Type B pancreatic cell (in vitro differentiated cells): ENCODE data around the gene NT5DC2. TPM values are rescaled to one million over a fixed set of nuclear protein-coding genes. Genes with fewer than 3 reads are reported as not detected.

Source experiments
- DNase-seq: peaks from one replicate; pipeline ENCODE4 v3.0.0; 2021; ENCODE audit warnings: mixed read lengths; ENCODE audit not compliant: unreplicated experiment; ENCODE audit errors: extremely low spot score
- H3K27ac Mint-ChIP-seq: 2 replicates; pipeline ENCODE4 v1.8.0; 2021; ENCODE audit warnings: mild to moderate bottlenecking, mixed read lengths
- H3K27me3 Mint-ChIP-seq: 2 replicates; pipeline ENCODE4 v1.8.0; 2021; ENCODE audit warnings: mixed read lengths
- H3K36me3 Mint-ChIP-seq: 2 replicates; pipeline ENCODE4 v1.8.0; 2021; ENCODE audit warnings: mixed read lengths
- H3K4me1 Mint-ChIP-seq: one replicate; pipeline ENCODE4 v1.8.0; 2021; ENCODE audit warnings: mixed read lengths; ENCODE audit not compliant: unreplicated experiment
- H3K4me3 Mint-ChIP-seq: 2 replicates; pipeline ENCODE4 v1.8.0; 2021; ENCODE audit warnings: mild to moderate bottlenecking, mixed read lengths
- H3K9me3 Mint-ChIP-seq: 2 replicates; pipeline ENCODE4 v1.8.0; 2021; ENCODE audit warnings: mixed read lengths
- CTCF ChIP-seq: fragments of 200-600 bp; sonication (generic); conservative IDR thresholded peaks from 2 replicates; pipeline ENCODE4 v1.5.0; 2021; ENCODE audit warnings: antibody characterized with exemption, mild to moderate bottlenecking
- total RNA-seq: library from RNA; stranded (reverse); gene quantifications from 2 replicates; pipeline ENCODE4 v1.2.1, GENCODE V29; 2021; ENCODE audit warnings: low replicate concordance

NT5DC2 gene
- total RNA-seq, 1 donor from 2014 or later: 231 TPM

- no peak overlapping the region for H3K4me3 Mint-ChIP-seq
- DNase-seq: no peak
- H3K36me3 Mint-ChIP-seq: peaks cover 8% of the 10 kb centered on the region
- H3K27me3 Mint-ChIP-seq: no peaks in the 10 kb centered on the region
- H3K4me1 Mint-ChIP-seq: peaks cover 4% of the 10 kb centered on the region
- H3K9me3 Mint-ChIP-seq: no peaks in the 10 kb centered on the region
- peak overlapping the region; percentile 65 for H3K27ac Mint-ChIP-seq
- no peak for TF ChIP-seq CTCF
These were observed 11.3 kb upstream of the NT5DC2 start for GRCh38 chr3:52544937-52545336.

GRCh38 chr3:52541050-52541449 is 7.4 kb upstream of the NT5DC2 start:
- H3K4me1 Mint-ChIP-seq: peaks cover 26% of the 10 kb centered on the region

GRCh38 chr3:52539010-52539653 is 5.5 kb upstream of the NT5DC2 start:
- Mint-ChIP-seq H3K36me3 (peaks cover 18% of the 10 kb centered on the region), H3K9me3 (no peaks in the 10 kb centered on the region), H3K4me1 (peaks cover 35% of the 10 kb centered on the region), H3K27me3 (no peaks in the 10 kb centered on the region), H3K27ac (peak overlapping the region; percentile 42), H3K4me3 (peak overlapping the region; percentile 24)
- DNase-seq: no peak
- TF ChIP-seq CTCF: no peak

More at GRCh38 chr3:52541050-52541449, 7.4 kb upstream of the NT5DC2 start:
- H3K4me3 Mint-ChIP-seq: no peak overlapping the region
- no peak overlapping the region for H3K27ac Mint-ChIP-seq
- peaks cover 18% of the 10 kb centered on the region for H3K36me3 Mint-ChIP-seq
- DNase-seq: no peak
- H3K9me3 Mint-ChIP-seq: no peaks in the 10 kb centered on the region
- H3K27me3 Mint-ChIP-seq: no peaks in the 10 kb centered on the region
- TF ChIP-seq CTCF: no peak

GRCh38 chr3:52537726-52538421 is 4.2 kb upstream of the NT5DC2 start:
- Mint-ChIP-seq H3K27me3 (no peaks in the 10 kb centered on the region), H3K27ac (peak overlapping the region; percentile 98), H3K4me3 (peak overlapping the region; percentile 99), H3K36me3 (peaks cover 18% of the 10 kb centered on the region), H3K9me3 (no peaks in the 10 kb centered on the region), H3K4me1 (peaks cover 35% of the 10 kb centered on the region)
- DNase-seq: no peak
- TF ChIP-seq CTCF: no peak

- no peak for DNase-seq
- peak overlapping the region; percentile 99 for H3K4me3 Mint-ChIP-seq
- no peak for TF ChIP-seq CTCF
- no peaks in the 10 kb centered on the region for H3K9me3 Mint-ChIP-seq
- peaks cover 18% of the 10 kb centered on the region for H3K36me3 Mint-ChIP-seq
- peak overlapping the region; percentile 98 for H3K27ac Mint-ChIP-seq
- H3K27me3 Mint-ChIP-seq: no peaks in the 10 kb centered on the region
- peaks cover 35% of the 10 kb centered on the region for H3K4me1 Mint-ChIP-seq
These were observed 3.5 kb upstream of the NT5DC2 start for GRCh38 chr3:52537165-52537620.
